B cell (primary cell): ENCODE data around the gene ULK1. TPM values are rescaled to one million over a fixed set of nuclear protein-coding genes. Genes with fewer than 3 reads are reported as not detected.

Experiments
- ATAC-seq: fragments of 200-7000 bp; cut with Tn5 transposase; one replicate; pipeline ENCODE4 v1.10.0; 2021; ENCODE audit warnings: low read depth, mild to moderate bottlenecking, moderate number of reproducible peaks, moderate library complexity
- CTCF ChIA-PET: fragments of 350-600 bp; sonication (Branson Sonifier 250); formaldehyde crosslinking; loops from one replicate; lab custom pipeline; 2021; ENCODE audit warnings: antibody characterized with exemption, inconsistent platforms; lab: Charles Lee
- POLR2A ChIA-PET: fragments of 350-600 bp; sonication (Branson Sonifier 250); formaldehyde crosslinking; loops from one replicate; lab custom pipeline; 2021; ENCODE audit warnings: antibody characterized with exemption; lab: Charles Lee
- DNase-seq: peaks from one replicate; pipeline ENCODE4 v3.0.0; 2013
- H2AFZ ChIP-seq: 2 replicates; pipeline ENCODE4 v1.6.1; 2012; ENCODE audit warnings: mild to moderate bottlenecking, low read depth, low read length; ENCODE audit not compliant: insufficient read depth, poor library complexity, severe bottlenecking
- H3K27ac ChIP-seq, 2 donors: 1 replicate in 1 of 2; 2 replicates in 1 of 2; pipeline ENCODE4 v1.5.1; 2012 to 2013; ENCODE audit warnings: low read length in 2 of 2, mild to moderate bottlenecking in 2 of 2, moderate library complexity in 1 of 2
- H3K27me3 ChIP-seq, 4 experiments: fragments of 200-600 bp in 1 of 4; sonication (generic) in 1 of 4; replicated peaks in 1 of 4; 1 replicate in 2 of 4; 2 replicates in 2 of 4; pipeline versions ENCODE4 v1.6.1 to v1.7.0; 2013 to 2016; ENCODE audit warnings: low read length in 3 of 4, mild to moderate bottlenecking in 2 of 4, mixed read lengths in 1 of 4, moderate library complexity in 1 of 4; ENCODE audit not compliant: insufficient read depth in 4 of 4, control insufficient read depth in 3 of 4; ENCODE audit errors: control extremely low read depth in 1 of 4
- H3K36me3 ChIP-seq, 2 experiments: replicated peaks in 1 of 2; 1 replicate in 1 of 2; 2 replicates in 1 of 2; pipeline versions ENCODE4 v1.6.1 to v1.7.1; 2013; ENCODE audit warnings: low read length in 1 of 2; ENCODE audit not compliant: insufficient read depth in 2 of 2, control insufficient read depth in 1 of 2; ENCODE audit errors: control extremely low read depth in 1 of 2, extremely low read depth in 1 of 2
- H3K4me1 ChIP-seq, 2 donors: fragments of 200-600 bp in 1 of 2; sonication (generic) in 1 of 2; 1 replicate in 1 of 2; 2 replicates in 1 of 2; pipeline versions ENCODE4 v1.5.1 to v1.6.1; 2013 to 2017; ENCODE audit warnings: low read length in 2 of 2; ENCODE audit not compliant: control insufficient read depth in 2 of 2, insufficient read depth in 2 of 2
- H3K4me2 ChIP-seq: replicated peaks from 2 replicates; pipeline ENCODE3; 2012; ENCODE audit warnings: mild to moderate bottlenecking, low read depth, low read length; ENCODE audit not compliant: poor library complexity, severe bottlenecking
- H3K4me3 ChIP-seq, 5 experiments: fragments of 200-600 bp in 1 of 5; sonication (generic) in 1 of 5; 1 replicate in 3 of 5; 2 replicates in 2 of 5; pipeline versions ENCODE4 v1.5.1 to v1.7.0; 2011 to 2016; ENCODE audit warnings: low read length in 4 of 5, mild to moderate bottlenecking in 4 of 5, low read depth in 2 of 5, control low read depth in 1 of 5, moderate library complexity in 1 of 5; ENCODE audit not compliant: insufficient read depth in 1 of 5; ENCODE audit errors: control extremely low read depth in 1 of 5, extremely low read depth in 1 of 5
- H3K79me2 ChIP-seq: fragments of 200-600 bp; sonication (generic); one replicate; pipeline ENCODE4 v1.6.0; 2016; ENCODE audit warnings: low read length; ENCODE audit not compliant: control insufficient read depth, insufficient read depth
- H3K9ac ChIP-seq: fragments of 200-600 bp; sonication (generic); 2 replicates; pipeline ENCODE4 v1.6.1; 2017; ENCODE audit warnings: mild to moderate bottlenecking, low read length, moderate library complexity
- H3K9me3 ChIP-seq, 3 donors: one replicate each; pipeline versions ENCODE4 v1.6.1 to v1.7.1; 2013; ENCODE audit warnings: low read length in 2 of 3; ENCODE audit not compliant: control insufficient read depth in 2 of 3, insufficient read depth in 1 of 3; ENCODE audit errors: control extremely low read depth in 1 of 3
- H4K20me1 ChIP-seq: 2 replicates; pipeline ENCODE4 v1.6.0; 2012; ENCODE audit warnings: mild to moderate bottlenecking, low read length; ENCODE audit not compliant: insufficient read depth, control insufficient read depth, poor library complexity, severe bottlenecking
- H3K27ac Mint-ChIP-seq: one replicate; pipeline ENCODE4 v1.8.0; 2021; ENCODE audit warnings: mixed read lengths
- H3K27me3 Mint-ChIP-seq: one replicate; pipeline ENCODE4 v1.8.0; 2021; ENCODE audit warnings: mixed read lengths
- H3K4me1 Mint-ChIP-seq: one replicate; pipeline ENCODE4 v1.8.0; 2021; ENCODE audit warnings: mixed read lengths
- H3K4me3 Mint-ChIP-seq: one replicate; pipeline ENCODE4 v1.8.0; 2021; ENCODE audit warnings: mixed read lengths
- H3K9me3 Mint-ChIP-seq: one replicate; pipeline ENCODE4 v1.8.0; 2022; ENCODE audit warnings: mixed read lengths; ENCODE audit not compliant: insufficient read depth
- EZH2 ChIP-seq: IDR thresholded peaks from 2 replicates; pipeline ENCODE4 v1.6.1; 2012; ENCODE audit warnings: borderline replicate concordance, low read depth, mild to moderate bottlenecking, moderate library complexity, low read length; ENCODE audit not compliant: insufficient read depth, poor library complexity, severe bottlenecking
- WGBS: methylation state at CpG from one replicate; pipeline ENCODE4 v1.1.5; 2013; ENCODE audit warnings: missing lambda C conversion rate; ENCODE audit not compliant: insufficient coverage; 5-methylcytosine and 5-hydroxymethylcytosine counted together
- intact Hi-C: fragments of 100-400 bp; cut with micrococcal nuclease; formaldehyde crosslinking; loops from one replicate; pipeline ENCODE4 v1.10.0; 2022
- polyA plus RNA-seq: library from polyadenylated mRNA; depleted of rRNA; stranded (reverse); fragments of >200 nt; gene quantifications from 2 replicates; pipeline ENCODE4 v1.2.3, GENCODE V29; 2012
- total RNA-seq, 2 donors: library from RNA; stranded (reverse); fragments of 120-200 nt in 1 of 2; gene quantifications; 1 replicate in 1 of 2; 2 replicates in 1 of 2; pipeline versions ENCODE4 v1.2.3 to v1.2.4, GENCODE V29; 2013 to 2022
- TF ChIP-seq, protein P1 (sequence below): fragments of 200-600 bp; IDR thresholded peaks from one replicate; pipeline ENCODE4 v1.8.0; 2022; ENCODE audit warnings: antibody characterized with exemption, mild to moderate bottlenecking

ULK1 gene
- total and polyA plus RNA-seq, 2 donors (not counting 1 experiment from before 2014, with no cell fraction given), result 38.9 to 59.5 TPM

DNA sequence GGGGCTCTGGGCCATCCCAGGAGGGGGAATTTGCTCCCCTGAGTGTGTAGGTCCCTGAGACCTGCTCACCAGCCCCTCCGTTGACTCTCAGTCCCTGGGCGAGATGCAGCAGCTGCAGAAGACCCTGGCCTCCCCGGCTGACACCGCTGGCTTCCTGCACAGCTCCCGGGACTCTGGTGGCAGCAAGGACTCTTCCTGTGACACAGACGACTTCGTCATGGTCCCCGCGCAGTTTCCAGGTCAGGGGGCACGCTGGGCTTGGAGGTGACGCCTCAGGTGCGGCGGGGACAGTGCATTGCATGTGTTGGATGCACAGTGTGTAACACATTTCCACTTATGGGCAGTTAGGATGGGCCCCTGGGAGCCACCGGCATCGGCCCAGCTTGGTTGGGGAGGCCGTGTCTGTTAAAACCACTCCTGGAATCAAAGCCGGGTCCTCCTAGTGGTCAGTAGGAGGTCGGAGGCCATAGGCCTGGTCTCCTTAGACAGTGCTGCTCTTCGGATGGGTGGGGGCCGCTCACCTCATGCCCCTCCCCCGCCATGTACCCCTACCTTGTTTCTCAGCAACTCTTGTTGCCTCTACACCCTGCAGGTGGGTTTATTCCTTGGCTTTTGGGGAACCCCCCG, 17.5 kb downstream of the ULK1 start:
- H2AFZ ChIP-seq, result no peak overlapping the region
- TF ChIP-seq EZH2, result no peak
- TF ChIP-seq, protein P1, sequence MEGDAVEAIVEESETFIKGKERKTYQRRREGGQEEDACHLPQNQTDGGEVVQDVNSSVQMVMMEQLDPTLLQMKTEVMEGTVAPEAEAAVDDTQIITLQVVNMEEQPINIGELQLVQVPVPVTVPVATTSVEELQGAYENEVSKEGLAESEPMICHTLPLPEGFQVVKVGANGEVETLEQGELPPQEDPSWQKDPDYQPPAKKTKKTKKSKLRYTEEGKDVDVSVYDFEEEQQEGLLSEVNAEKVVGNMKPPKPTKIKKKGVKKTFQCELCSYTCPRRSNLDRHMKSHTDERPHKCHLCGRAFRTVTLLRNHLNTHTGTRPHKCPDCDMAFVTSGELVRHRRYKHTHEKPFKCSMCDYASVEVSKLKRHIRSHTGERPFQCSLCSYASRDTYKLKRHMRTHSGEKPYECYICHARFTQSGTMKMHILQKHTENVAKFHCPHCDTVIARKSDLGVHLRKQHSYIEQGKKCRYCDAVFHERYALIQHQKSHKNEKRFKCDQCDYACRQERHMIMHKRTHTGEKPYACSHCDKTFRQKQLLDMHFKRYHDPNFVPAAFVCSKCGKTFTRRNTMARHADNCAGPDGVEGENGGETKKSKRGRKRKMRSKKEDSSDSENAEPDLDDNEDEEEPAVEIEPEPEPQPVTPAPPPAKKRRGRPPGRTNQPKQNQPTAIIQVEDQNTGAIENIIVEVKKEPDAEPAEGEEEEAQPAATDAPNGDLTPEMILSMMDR, result no peak
- H3K36me3 ChIP-seq, result peaks cover 0 to 71% of the 10 kb centered on the region in 2 experiments
- peaks cover 40% of the 10 kb centered on the region for H4K20me1 ChIP-seq
- H3K27me3 ChIP-seq, result no peaks in the 10 kb centered on the region
- Mint-ChIP-seq H3K4me3 (no peak overlapping the region), H3K27ac (no peak overlapping the region), H3K4me1 (no peaks in the 10 kb centered on the region), H3K27me3 (no peaks in the 10 kb centered on the region), H3K9me3 (no peaks in the 10 kb centered on the region)
- no peaks in the 10 kb centered on the region for H3K79me2 ChIP-seq
- ATAC-seq (no peak), DNase-seq (no peak)
- H3K4me1 ChIP-seq, result no peaks in the 10 kb centered on the region
- WGBS, result 88% methylated on average over 20 of the region's 22 CpGs
- no peak overlapping the region for H3K4me2 ChIP-seq
- no peak overlapping the region for H3K4me3 ChIP-seq
- no peak overlapping the region for H3K9ac ChIP-seq
- H3K27ac ChIP-seq, result no peak overlapping the region
- POLR2A ChIA-PET, result no interaction called here
- CTCF ChIA-PET, result no interaction called here
- H3K9me3 ChIP-seq, result no peaks in the 10 kb centered on the region
- intact Hi-C loops, result no loop called here

DNA sequence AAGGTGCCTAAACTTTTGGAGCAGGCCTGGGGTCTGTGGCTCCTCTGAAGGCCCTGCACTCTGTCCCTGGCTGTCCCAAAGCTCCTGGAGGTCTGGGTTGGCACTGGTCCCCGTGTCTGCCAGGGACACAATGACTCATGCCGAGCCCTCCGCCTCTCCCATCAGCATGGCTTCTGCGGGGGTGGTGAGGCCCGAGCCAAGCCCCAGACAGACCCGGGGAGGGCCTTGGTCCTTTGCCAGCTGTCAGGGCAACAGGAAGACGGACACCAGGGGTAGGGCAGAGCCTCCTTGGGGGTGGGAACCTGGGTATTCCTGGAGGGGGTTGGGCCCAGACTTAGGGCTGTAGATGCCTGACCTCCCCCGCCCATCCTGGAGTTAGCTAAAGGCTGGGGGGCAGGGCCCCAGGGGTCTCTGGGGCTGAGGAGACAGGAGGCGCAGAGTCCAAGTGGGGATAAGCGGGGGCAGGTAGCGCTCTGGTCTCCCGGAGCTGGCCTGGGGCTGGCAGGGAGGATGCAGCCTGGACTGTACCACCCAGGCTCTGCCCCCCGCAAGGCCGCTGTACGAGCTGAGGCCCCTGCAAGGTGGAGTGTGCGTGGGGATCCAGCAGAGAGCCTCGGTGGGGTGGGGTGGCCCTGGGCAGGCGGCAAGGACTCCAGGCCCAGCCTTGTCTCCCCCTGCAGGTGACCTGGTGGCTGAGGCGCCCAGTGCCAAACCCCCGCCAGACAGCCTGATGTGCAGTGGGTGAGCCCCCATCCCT, 18.3 kb downstream of the ULK1 start:
- peaks cover 34% of the 10 kb centered on the region for H4K20me1 ChIP-seq
- Mint-ChIP-seq H3K27ac (no peak overlapping the region), H3K4me1 (no peaks in the 10 kb centered on the region), H3K4me3 (no peak overlapping the region), H3K27me3 (no peaks in the 10 kb centered on the region), H3K9me3 (no peaks in the 10 kb centered on the region)
- no peak overlapping the region for H2AFZ ChIP-seq
- H3K4me1 ChIP-seq, result no peaks in the 10 kb centered on the region
- intact Hi-C loops, result no loop called here
- DNase-seq (no peak), ATAC-seq (no peak)
- CTCF ChIA-PET, result no interaction called here
- POLR2A ChIA-PET, result no interaction called here
- no peak overlapping the region for H3K27ac ChIP-seq
- 94% methylated on average over 19 of the region's 20 CpGs for WGBS
- TF ChIP-seq EZH2, result no peak
- TF ChIP-seq, protein P1, result no peak
- peaks cover 0 to 67% of the 10 kb centered on the region in 2 experiments for H3K36me3 ChIP-seq
- no peaks in the 10 kb centered on the region for H3K9me3 ChIP-seq
- H3K4me3 ChIP-seq, result no peak overlapping the region
- no peak overlapping the region for H3K9ac ChIP-seq
- no peaks in the 10 kb centered on the region for H3K27me3 ChIP-seq
- no peaks in the 10 kb centered on the region for H3K79me2 ChIP-seq
- no peak overlapping the region for H3K4me2 ChIP-seq
